PC-9 (cell line): ENCODE results near the gene CAMKMT.

Experiments used
- CTCF ChIP-seq: fragments of 200-600 bp; sonication (generic); conservative IDR thresholded peaks from 2 replicates; pipeline ENCODE4 v1.6.1; 2017; ENCODE audit warnings: mixed run types, antibody characterized with exemption, mild to moderate bottlenecking, moderate library complexity
- EZH2 ChIP-seq: fragments of 200-600 bp; sonication (generic); IDR thresholded peaks from 2 replicates; pipeline ENCODE4 v1.8.0; 2017; ENCODE audit warnings: antibody characterized with exemption, low read depth

GRCh38 chr2:44559108-44559507 lies 197.4 kb downstream of the CAMKMT start:
- TF ChIP-seq CTCF (no peak), EZH2 (no peak)
